ENCODE measurements around the gene CSF1R. TPM values are rescaled to one million over a fixed set of nuclear protein-coding genes. Genes with fewer than 3 reads are reported as not detected.

CSF1R gene
- polyA plus RNA-seq, 1 of the 3 experiments (the other 2 are of a cell fraction), result 0.25 TPM

GRCh38 chr5:150124111-150124557 is 37.8 kb upstream of the CSF1R start (continued):
- TF ChIP-seq, protein P1, sequence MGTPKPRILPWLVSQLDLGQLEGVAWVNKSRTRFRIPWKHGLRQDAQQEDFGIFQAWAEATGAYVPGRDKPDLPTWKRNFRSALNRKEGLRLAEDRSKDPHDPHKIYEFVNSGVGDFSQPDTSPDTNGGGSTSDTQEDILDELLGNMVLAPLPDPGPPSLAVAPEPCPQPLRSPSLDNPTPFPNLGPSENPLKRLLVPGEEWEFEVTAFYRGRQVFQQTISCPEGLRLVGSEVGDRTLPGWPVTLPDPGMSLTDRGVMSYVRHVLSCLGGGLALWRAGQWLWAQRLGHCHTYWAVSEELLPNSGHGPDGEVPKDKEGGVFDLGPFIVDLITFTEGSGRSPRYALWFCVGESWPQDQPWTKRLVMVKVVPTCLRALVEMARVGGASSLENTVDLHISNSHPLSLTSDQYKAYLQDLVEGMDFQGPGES (IDR thresholded peaks at IDR 0.05; ENCODE audit: low read depth, low read length), result no peak
- no peak for TF ChIP-seq CTCF (IDR thresholded peaks at IDR 0.05)

GRCh38 chr5:150123542-150123941 is 37.2 kb upstream of the CSF1R start:
- Histone ChIP-seq H3K4me2 (no peak overlapping the region), H3K4me3 (ENCODE audit: low read depth in 2 of 2, low read length in 1 of 2) (no peak overlapping the region), H3K9me2 (no peaks in the 10 kb centered on the region), H3K27ac (ENCODE audit: low read depth in 2 of 2, low read length in 1 of 2) (no peak overlapping the region), H3K27me3 (ENCODE audit: insufficient read depth) (no peaks in the 10 kb centered on the region), H2AFZ (ENCODE audit: low read depth) (no peak overlapping the region), H3K9me3 (no peaks in the 10 kb centered on the region), H3K36me3 (replicated peaks in 1 of 2; ENCODE audit: control insufficient read depth in 1 of 2, insufficient read depth in 2 of 2, low read length in 1 of 2) (peaks cover 21 to 84% of the 10 kb centered on the region in 2 experiments), H3K9ac (no peak overlapping the region), H4K20me1 (ENCODE audit: insufficient read depth) (no peaks in the 10 kb centered on the region), H3K4me1 (ENCODE audit: control insufficient read depth in 1 of 2, insufficient read depth in 2 of 2, low read depth in 1 of 2, low read length in 1 of 2) (no peaks in the 10 kb centered on the region), H3F3A (replicated peaks; ENCODE audit: insufficient read depth) (no peaks in the 10 kb centered on the region), H3K79me2 (ENCODE audit: insufficient read depth) (no peaks in the 10 kb centered on the region)
- CTCF ChIA-PET, result interaction anchor here (0.8 to 12.5 kb wide), 5 partner anchors 8 to 93 kb away, joined by 3 to 173 read pairs (median 3); no protein-coding TSS in a partner anchor
- POLR2A ChIA-PET, result interaction anchor here (2.6 kb wide), 1 partner anchor 12 kb away, joined by 8 read pairs; no protein-coding TSS in a partner anchor
- TF ChIP-seq FOSL2 (IDR thresholded peaks at IDR 0.05; ENCODE audit: borderline replicate concordance, low read depth) (no peak), RAD21 (IDR thresholded peaks at IDR 0.05; ENCODE audit: low read length) (no peak), RXRA (IDR thresholded peaks at IDR 0.05; ENCODE audit: borderline replicate concordance, low read depth) (no peak)
- WGBS (ENCODE audit: low lambda C conversion rate), result 80% methylated on average over 4 of the region's 4 CpGs
- no peak for DNase-seq

- Histone ChIP-seq H3K4me2 (no peak overlapping the region), H4K20me1 (ENCODE audit: insufficient read depth) (no peaks in the 10 kb centered on the region), H3F3A (replicated peaks; ENCODE audit: insufficient read depth) (no peaks in the 10 kb centered on the region), H3K79me2 (ENCODE audit: insufficient read depth) (no peaks in the 10 kb centered on the region), H3K36me3 (replicated peaks in 1 of 2; ENCODE audit: control insufficient read depth in 1 of 2, insufficient read depth in 2 of 2, low read length in 1 of 2) (peaks cover 15 to 89% of the 10 kb centered on the region in 2 experiments), H3K4me3 (ENCODE audit: low read depth in 2 of 2, low read length in 1 of 2) (no peak overlapping the region), H3K27me3 (ENCODE audit: insufficient read depth) (no peaks in the 10 kb centered on the region), H3K9me3 (no peaks in the 10 kb centered on the region), H3K4me1 (ENCODE audit: control insufficient read depth in 1 of 2, insufficient read depth in 2 of 2, low read depth in 1 of 2, low read length in 1 of 2) (no peaks in the 10 kb centered on the region), H3K27ac (ENCODE audit: low read depth in 2 of 2, low read length in 1 of 2) (no peak overlapping the region), H3K9ac (no peak overlapping the region), H3K9me2 (no peaks in the 10 kb centered on the region), H2AFZ (ENCODE audit: low read depth) (no peak overlapping the region)
- DNase-seq, result no peak
- ChIA-PET CTCF (interaction anchor here (0.9 to 12.5 kb wide), 8 partner anchors 8 to 285 kb away, joined by 3 to 173 read pairs (median 4); no protein-coding TSS in a partner anchor), POLR2A (interaction anchor here (0.7 to 2.6 kb wide), 2 partner anchors 11 to 14 kb away, joined by 3 to 8 read pairs; no protein-coding TSS in a partner anchor)
- 92% methylated on average over 13 of the region's 15 CpGs for WGBS (ENCODE audit: low lambda C conversion rate)
- no peak for TF ChIP-seq YY1 (IDR thresholded peaks at IDR 0.05; ENCODE audit: low read depth)
- TF ChIP-seq JUND (IDR thresholded peaks at IDR 0.05), result no peak
- TF ChIP-seq REST (IDR thresholded peaks at IDR 0.05; ENCODE audit: low read depth, low read length), result no peak
- TF ChIP-seq RAD21 (IDR thresholded peaks at IDR 0.05; ENCODE audit: low read length), result no peak
- TF ChIP-seq TCF12 (IDR thresholded peaks at IDR 0.05), result no peak
- no peak for TF ChIP-seq GABPA (IDR thresholded peaks at IDR 0.05; ENCODE audit: low read depth)
- TF ChIP-seq NFIC (IDR thresholded peaks at IDR 0.05; ENCODE audit: borderline replicate concordance), result no peak
- no peak for TF ChIP-seq TEAD4 (IDR thresholded peaks at IDR 0.05; ENCODE audit: borderline replicate concordance, insufficient read depth)
- TF ChIP-seq SMC3 (IDR thresholded peaks at IDR 0.05; ENCODE audit: low read depth, low read length), result no peak
- TF ChIP-seq PBX3 (IDR thresholded peaks at IDR 0.05), result no peak
- TF ChIP-seq POLR2AphosphoS5 (IDR thresholded peaks at IDR 0.05; ENCODE audit: low read depth, low read length), result no peak
Measured at GRCh38 chr5:150122536-150123481, 36.5 kb upstream of the CSF1R start.
